Activated B cell treated with CpG ODN at 0.5 μM for 24 hours (primary cell): ENCODE data around the gene TTC21A. TPM values are rescaled to one million over a fixed set of nuclear protein-coding genes. Genes with fewer than 3 reads are reported as not detected.

Experiments used
- ATAC-seq: fragments of 200-7000 bp; cut with Tn5 transposase; one replicate; pipeline ENCODE4 v1.10.0; 2021; ENCODE audit warnings: low read depth, mild to moderate bottlenecking, moderate library complexity
- CTCF ChIA-PET: fragments of 350-600 bp; sonication (Branson Sonifier 250); formaldehyde crosslinking; loops from one replicate; lab custom pipeline; 2021; ENCODE audit warnings: antibody characterized with exemption; lab: Charles Lee
- POLR2A ChIA-PET: fragments of 350-600 bp; sonication (Branson Sonifier 250); formaldehyde crosslinking; loops from one replicate; lab custom pipeline; 2021; ENCODE audit warnings: antibody characterized with exemption; lab: Charles Lee
- DNase-seq: peaks from one replicate; pipeline ENCODE4 v3.0.0; 2022
- H3K27ac Mint-ChIP-seq: one replicate; pipeline ENCODE4 v1.8.0; 2020; ENCODE audit warnings: mixed read lengths
- H3K27me3 Mint-ChIP-seq: one replicate; pipeline ENCODE4 v1.8.0; 2021; ENCODE audit warnings: mixed read lengths
- H3K36me3 Mint-ChIP-seq: one replicate; pipeline ENCODE4 v1.8.0; 2021; ENCODE audit warnings: low read depth, mixed read lengths
- H3K4me1 Mint-ChIP-seq: one replicate; pipeline ENCODE4 v1.8.0; 2021; ENCODE audit warnings: mixed read lengths
- H3K4me3 Mint-ChIP-seq: one replicate; pipeline ENCODE4 v1.8.0; 2020; ENCODE audit warnings: mild to moderate bottlenecking, mixed read lengths
- H3K9me3 Mint-ChIP-seq: one replicate; pipeline ENCODE4 v1.8.0; 2020; ENCODE audit warnings: mixed read lengths
- CTCF ChIP-seq: fragments of 200-600 bp; IDR thresholded peaks from one replicate; pipeline ENCODE4 v1.8.0; 2022; ENCODE audit warnings: antibody characterized with exemption, mild to moderate bottlenecking
- intact Hi-C: fragments of 100-400 bp; cut with micrococcal nuclease; formaldehyde crosslinking; loops from one replicate; pipeline ENCODE4 v1.15.1; 2024
- total RNA-seq: library from RNA; stranded (reverse); gene quantifications from 2 replicates; pipeline ENCODE4 v1.2.3, GENCODE V29; 2022

Gene TTC21A
- total RNA-seq, 1 donor from 2014 or later: 15.9 TPM

GRCh38 chr3:39156421-39156820, 48.9 kb downstream of the TTC21A start:
- no peak for ATAC-seq
- no peaks in the 10 kb centered on the region for H3K9me3 Mint-ChIP-seq
- no peak overlapping the region for H3K4me3 Mint-ChIP-seq
- no peak overlapping the region for H3K27ac Mint-ChIP-seq
- DNase-seq: no peak
- ChIA-PET POLR2A (interaction anchor here (0.6 kb wide), 1 partner anchor 9 kb away, joined by 5 read pairs; no protein-coding TSS in a partner anchor), CTCF (interaction anchor here (1.6 kb wide), 1 partner anchor 21 kb away, joined by 3 read pairs; no protein-coding TSS in a partner anchor)
- intact Hi-C loops: no loop called here
- no peak for TF ChIP-seq CTCF
- peaks cover 8% of the 10 kb centered on the region for H3K36me3 Mint-ChIP-seq
- H3K4me1 Mint-ChIP-seq: peaks cover 20% of the 10 kb centered on the region
- H3K27me3 Mint-ChIP-seq: no peaks in the 10 kb centered on the region

GRCh38 chr3:39157359-39157758, 49.9 kb downstream of the TTC21A start:
- H3K9me3 Mint-ChIP-seq: no peaks in the 10 kb centered on the region
- TF ChIP-seq CTCF: no peak
- H3K4me3 Mint-ChIP-seq: no peak overlapping the region
- H3K36me3 Mint-ChIP-seq: peaks cover 4% of the 10 kb centered on the region
- ATAC-seq (no peak), DNase-seq (no peak)
- H3K4me1 Mint-ChIP-seq: peaks cover 10% of the 10 kb centered on the region
- intact Hi-C loops: no loop called here
- no peaks in the 10 kb centered on the region for H3K27me3 Mint-ChIP-seq
- no peak overlapping the region for H3K27ac Mint-ChIP-seq
- POLR2A ChIA-PET: interaction anchor here (1.7 kb wide), 1 partner anchor 21 kb away, joined by 5 read pairs; no protein-coding TSS in a partner anchor
- CTCF ChIA-PET: interaction anchor here (0.9 to 1.6 kb wide), 2 partner anchors 20 to 131 kb away, joined by 3 to 4 read pairs; no protein-coding TSS in a partner anchor

- Mint-ChIP-seq H3K27ac (no peak overlapping the region), H3K9me3 (peaks cover under 1% of the 10 kb centered on the region), H3K4me1 (peaks cover 7% of the 10 kb centered on the region), H3K36me3 (no peaks in the 10 kb centered on the region), H3K4me3 (no peak overlapping the region), H3K27me3 (no peaks in the 10 kb centered on the region)
- intact Hi-C loops: no loop called here
- ATAC-seq: no peak
- no peak for TF ChIP-seq CTCF
- POLR2A ChIA-PET: interaction anchor here (0.9 to 1.7 kb wide), 2 partner anchors 11 to 20 kb away, joined by 3 to 5 read pairs; no protein-coding TSS in a partner anchor
- CTCF ChIA-PET: interaction anchor here (0.9 to 1.3 kb wide), 2 partner anchors 32 to 130 kb away, joined by 4 read pairs; no protein-coding TSS in a partner anchor
- DNase-seq: no peak
Measured at GRCh38 chr3:39158148-39158715, 50.8 kb downstream of the TTC21A start.

- CTCF ChIA-PET: no interaction called here
- Mint-ChIP-seq H3K27ac (no peak overlapping the region), H3K36me3 (no peaks in the 10 kb centered on the region), H3K4me3 (no peak overlapping the region), H3K9me3 (peaks cover 2% of the 10 kb centered on the region), H3K27me3 (no peaks in the 10 kb centered on the region), H3K4me1 (no peaks in the 10 kb centered on the region)
- DNase-seq (no peak), ATAC-seq (no peak)
- POLR2A ChIA-PET: no interaction called here
- no peak for TF ChIP-seq CTCF
- intact Hi-C loops: no loop called here
Measured at GRCh38 chr3:39164414-39164813, 56.9 kb downstream of the TTC21A start.

- Mint-ChIP-seq H3K4me3 (no peak overlapping the region), H3K27ac (no peak overlapping the region), H3K36me3 (no peaks in the 10 kb centered on the region), H3K9me3 (peaks cover 2% of the 10 kb centered on the region), H3K27me3 (no peaks in the 10 kb centered on the region), H3K4me1 (no peaks in the 10 kb centered on the region)
- no peak for DNase-seq
- ChIA-PET POLR2A (interaction anchor here (0.6 kb wide), 1 partner anchor 9 kb away, joined by 5 read pairs; no protein-coding TSS in a partner anchor), CTCF (interaction anchor here (0.9 kb wide), 1 partner anchor 39 kb away, joined by 3 read pairs; no protein-coding TSS in a partner anchor)
- ATAC-seq: no peak
- intact Hi-C loops: no loop called here
- no peak for TF ChIP-seq CTCF
Measured at GRCh38 chr3:39165518-39165917, 58.0 kb downstream of the TTC21A start.
